ENCODE data around the gene TRRAP.

TRRAP gene

DNA sequence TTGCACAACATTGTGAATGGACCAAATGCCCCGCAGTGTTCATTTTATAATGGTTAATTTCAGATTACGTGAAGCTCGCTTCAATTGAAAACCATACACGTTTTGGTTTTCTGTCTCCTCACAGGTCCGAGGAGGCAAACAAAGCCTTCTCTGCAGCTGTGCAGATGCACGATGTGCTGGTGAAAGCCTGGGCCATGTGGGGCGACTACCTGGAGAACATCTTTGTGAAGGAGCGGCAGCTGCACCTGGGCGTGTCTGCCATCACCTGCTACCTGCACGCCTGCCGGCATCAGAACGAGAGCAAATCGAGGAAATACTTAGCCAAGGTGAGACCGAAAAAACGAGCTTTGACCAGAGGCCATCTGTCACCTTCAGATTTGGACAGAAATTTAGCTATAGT, 110.3 kb downstream of the TRRAP start:
- DNase-seq (ENCODE audit: low read depth in 2 of 2): no peak

DNA sequence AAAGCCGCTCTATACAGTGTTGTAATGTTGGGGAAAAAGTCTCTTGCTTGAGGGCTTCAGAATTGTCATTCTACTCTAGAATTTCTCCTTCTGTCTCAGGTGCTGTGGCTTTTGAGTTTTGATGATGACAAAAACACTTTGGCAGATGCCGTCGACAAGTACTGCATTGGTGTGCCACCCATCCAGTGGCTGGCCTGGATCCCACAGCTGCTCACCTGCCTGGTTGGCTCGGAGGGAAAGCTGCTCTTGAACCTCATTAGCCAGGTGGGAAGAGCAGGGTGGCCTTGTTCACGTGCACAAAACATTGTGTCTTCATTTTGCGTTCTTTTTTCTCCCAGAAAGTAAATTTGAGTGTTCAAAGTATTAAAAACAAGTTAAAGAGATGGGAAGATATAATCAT, 112.0 kb downstream of the TRRAP start:
- no peak for DNase-seq (ENCODE audit: low read depth in 2 of 2)

DNA sequence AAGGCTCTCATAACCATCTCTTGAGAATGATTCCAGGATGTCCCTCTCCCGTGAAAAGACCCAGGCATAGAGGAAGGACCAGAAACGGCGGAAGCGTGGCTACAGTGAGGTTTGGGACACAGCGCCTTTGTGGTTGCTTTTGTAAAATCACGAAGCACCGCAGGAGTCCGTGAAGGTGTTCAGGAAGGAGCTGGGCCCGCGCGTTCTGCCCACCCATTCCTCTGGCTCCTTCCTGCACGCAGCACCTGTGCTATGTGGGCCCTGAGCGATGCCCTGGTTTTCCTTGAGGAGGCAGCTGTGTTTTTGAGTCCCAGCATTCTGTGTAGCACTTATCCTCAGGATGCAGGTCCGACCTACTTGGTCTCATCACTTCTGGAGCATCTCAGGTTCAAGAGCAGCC, 112.8 kb downstream of the TRRAP start:
- DNase-seq (ENCODE audit: low read depth in 2 of 2): no peak

DNA sequence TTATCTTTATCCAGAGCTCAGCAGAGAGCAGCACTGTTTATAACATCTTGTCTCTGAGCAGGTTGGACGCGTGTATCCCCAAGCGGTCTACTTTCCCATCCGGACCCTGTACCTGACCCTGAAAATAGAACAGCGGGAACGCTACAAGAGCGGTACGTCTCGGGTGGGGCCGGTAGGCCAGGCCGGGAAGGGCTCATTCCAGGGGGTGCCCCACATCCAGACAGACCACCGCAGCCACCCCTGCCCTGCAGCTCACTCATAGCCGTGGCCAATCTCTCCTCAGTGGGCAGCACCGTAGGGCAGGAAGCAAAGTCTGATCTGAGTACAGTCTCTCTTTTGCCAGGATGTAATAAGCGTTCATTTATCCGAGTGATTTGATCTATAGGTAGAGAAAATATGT, 113.7 kb downstream of the TRRAP start:
- no peak for DNase-seq (ENCODE audit: low read depth in 2 of 2)

DNA sequence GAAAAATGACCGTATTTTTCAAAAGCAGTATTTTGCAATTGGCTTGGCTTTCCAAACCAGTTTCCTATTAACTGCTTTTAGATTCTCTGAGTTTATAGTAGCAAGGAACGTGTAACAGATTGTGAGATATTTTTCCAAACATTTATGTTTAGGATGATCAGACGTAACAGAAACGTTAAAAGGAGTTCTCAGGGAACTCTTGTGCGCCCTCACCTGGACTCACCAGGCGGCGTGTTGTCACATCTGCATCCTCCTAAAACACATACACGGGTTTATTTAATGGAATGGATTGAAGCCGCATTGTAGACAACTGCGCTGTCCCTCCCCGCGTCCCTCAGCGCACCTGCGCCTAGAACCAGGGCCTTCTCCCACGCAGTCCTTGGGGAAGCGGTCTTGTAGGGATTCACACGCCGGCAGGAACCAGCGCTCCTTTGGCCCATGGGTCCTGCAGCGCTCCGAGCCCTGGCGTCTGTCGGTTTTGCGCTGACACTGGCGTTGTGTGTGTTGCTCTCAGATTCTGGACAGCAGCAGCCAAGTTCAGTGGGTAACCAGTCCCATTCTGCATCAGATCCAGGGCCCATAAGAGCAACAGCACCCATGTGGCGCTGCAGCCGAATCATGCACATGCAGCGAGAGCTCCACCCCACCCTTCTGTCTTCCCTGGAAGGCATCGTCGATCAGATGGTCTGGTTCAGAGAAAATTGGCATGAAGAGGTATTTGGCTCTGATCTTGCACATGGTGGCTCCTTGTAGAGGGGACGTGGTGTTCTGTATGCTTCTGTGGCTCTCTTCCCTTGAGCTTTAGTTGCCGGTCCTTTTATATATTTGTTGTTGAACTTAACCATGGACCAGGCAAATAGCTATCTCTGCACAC, 114.9 kb downstream of the TRRAP start:
- no peak for DNase-seq (ENCODE audit: low read depth in 2 of 2)

DNA sequence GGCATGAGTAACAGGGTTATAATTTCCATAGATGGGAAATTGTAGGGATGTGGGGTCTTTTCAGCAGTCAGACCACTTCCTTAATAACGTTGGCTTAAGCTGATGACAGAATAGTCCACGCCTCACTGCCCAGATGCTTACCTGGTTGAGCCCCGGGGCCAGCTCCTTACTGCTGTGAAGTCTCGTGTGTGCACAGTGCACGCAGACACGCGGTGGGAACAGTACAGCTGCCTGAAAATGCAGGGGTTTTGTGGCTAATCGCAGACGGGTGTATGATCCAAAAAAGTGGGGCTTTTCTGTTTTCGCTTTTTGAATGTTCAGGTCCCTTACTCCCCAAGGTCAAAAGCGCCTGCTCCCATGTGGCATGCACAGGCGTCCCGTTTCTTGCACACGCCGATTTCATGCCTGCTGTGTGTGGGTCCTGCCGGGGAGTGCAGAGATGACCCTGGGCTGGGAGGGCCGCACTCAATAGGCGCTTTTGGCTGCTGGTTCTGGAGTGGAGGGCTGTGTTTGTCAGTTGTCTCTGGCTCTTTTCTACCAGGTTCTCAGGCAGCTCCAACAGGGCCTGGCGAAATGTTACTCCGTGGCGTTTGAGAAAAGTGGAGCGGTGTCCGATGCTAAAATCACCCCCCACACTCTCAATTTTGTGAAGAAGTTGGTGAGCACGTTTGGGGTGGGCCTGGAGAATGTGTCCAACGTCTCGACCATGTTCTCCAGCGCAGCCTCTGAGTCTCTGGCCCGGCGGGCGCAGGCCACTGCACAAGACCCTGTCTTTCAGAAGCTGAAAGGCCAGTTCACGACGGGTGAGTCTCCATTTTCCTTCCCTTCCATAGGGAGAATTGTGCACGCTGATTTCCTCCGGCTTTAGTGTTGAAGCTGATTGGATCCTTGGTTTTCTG, 116.0 kb downstream of the TRRAP start:
- no peak for DNase-seq (ENCODE audit: low read depth in 2 of 2)

DNA sequence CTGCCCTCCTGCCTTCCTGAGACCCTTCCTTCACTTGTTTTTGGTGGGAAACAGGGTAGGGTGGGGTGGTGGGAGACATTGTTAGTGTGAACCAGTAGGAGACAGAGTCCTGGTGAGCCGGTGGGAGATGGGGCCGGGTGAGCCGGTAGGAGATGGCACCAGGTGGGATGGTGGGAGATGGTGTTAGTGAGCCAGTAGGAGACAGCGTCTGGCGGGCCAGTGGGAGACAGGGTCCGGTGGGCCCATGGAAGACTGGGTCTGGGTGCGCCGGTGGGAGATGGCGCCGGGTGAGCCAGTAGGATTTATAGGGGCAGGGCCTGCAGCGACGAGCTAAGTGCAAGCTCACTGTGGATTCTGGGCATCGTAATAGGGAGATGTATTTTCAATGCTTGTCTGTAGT, 116.8 kb downstream of the TRRAP start:
- DNase-seq (ENCODE audit: low read depth in 2 of 2): no peak

DNA sequence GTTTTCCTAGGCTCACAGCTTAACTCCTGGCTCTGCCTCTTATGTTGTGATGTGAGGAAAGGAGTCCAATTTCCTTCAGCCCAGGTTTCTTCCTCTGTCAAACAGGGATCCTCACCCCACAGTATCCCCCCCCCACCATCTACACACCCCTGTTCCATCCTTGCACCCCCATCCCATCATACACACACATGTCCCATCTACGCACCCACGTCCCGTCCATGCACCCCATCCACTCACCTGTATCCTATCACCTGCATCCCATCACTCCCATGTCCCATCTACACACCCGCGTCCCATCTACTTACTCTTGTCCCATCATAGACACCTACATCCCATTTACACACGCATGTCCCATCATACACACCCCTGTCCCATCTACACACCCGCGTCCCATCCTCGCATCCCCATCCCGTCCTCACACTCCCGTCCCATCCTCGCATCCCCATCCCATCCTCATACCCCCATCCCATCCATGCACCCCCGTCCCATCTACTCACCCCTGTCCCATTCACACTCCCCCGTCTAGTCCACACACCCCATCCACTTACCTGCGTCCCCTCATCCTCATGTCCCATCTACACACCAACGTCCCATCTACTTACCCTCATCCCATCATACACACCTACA, 117.3 kb downstream of the TRRAP start:
- no peak for DNase-seq (ENCODE audit: low read depth in 2 of 2)

DNA sequence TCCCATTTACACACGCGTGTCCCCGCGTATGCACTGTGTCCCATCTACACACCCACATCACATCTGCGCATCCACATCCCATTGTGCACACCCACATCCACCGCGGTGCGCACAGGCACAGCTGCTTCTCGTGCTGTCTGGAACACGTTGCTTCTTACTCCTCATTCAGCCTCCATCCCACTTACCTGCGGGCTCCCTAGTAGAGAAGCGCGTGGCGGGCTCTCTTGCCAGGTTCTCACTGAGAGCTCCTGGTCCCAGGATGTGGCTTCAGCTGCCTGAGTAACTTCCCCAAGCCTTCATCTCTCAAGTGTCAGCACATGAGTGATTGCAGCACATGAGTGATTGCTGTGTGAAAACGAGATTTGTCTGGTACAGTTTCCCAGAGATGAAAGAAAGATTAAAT, 117.8 kb downstream of the TRRAP start:
- no peak for DNase-seq (ENCODE audit: low read depth in 2 of 2)

DNA sequence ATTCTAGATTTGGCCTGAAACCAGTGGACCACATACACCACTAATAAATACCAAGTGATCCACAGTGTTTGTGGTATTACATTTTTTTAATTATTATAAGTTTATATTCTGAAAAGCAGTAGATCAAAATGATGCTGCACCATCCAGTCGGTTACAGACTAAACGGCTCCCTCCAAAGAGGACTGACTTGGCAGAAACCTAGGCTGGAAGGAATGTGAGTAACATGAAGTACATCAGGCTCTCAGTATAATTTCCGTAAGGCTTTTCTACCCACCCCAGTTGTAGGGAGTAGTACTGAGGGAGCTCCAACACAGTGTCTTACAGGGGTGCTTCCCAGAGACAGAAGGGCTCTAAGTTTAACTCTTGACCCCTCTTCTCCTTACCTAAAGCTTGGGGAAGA, 119.5 kb downstream of the TRRAP start:
- DNase-seq (ENCODE audit: low read depth in 2 of 2): no peak

DNA sequence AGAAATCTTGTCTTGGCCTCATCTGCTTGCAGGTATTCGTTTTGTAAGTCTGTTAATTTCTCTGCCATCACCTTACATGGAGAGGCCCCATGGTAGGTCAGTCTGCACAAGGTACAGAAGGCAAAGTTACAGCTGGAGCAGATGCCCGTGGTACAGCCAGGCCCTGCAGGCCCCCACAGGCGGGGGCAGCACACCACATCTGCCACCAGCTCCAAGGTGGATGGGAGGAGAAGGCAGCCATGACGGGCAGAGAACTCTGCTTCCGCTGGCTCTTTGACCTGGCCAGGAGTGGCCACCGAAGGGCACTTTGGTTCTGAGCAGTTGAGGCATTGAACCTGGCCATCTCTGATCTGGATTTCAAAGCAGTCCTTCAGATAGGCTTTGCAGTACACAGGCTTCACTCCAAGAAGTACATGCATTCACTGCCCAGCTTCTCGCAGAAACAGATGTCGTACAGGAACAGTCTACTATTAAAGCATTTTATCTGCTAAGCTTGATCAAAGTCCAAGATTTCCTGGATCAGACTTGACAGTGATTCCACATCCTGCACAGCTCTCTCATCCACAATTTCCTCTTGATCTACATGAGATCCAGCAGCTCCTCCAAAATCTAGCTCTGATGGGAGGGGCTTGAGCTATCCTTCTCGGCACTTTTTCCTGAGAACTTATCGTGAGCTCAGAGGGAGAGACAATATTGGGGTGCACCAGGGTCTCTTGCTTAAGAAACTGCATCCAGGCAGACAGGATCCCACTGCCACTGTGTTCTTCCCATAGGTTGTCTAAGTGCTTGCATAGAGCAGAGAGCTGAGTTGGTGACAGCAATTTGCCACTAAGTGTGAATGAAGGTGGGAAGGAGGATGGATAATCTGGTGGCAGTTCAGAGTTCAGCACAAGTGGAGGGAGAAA, 120.7 kb downstream of the TRRAP start:
- no peak for DNase-seq (ENCODE audit: low read depth in 2 of 2)

DNA sequence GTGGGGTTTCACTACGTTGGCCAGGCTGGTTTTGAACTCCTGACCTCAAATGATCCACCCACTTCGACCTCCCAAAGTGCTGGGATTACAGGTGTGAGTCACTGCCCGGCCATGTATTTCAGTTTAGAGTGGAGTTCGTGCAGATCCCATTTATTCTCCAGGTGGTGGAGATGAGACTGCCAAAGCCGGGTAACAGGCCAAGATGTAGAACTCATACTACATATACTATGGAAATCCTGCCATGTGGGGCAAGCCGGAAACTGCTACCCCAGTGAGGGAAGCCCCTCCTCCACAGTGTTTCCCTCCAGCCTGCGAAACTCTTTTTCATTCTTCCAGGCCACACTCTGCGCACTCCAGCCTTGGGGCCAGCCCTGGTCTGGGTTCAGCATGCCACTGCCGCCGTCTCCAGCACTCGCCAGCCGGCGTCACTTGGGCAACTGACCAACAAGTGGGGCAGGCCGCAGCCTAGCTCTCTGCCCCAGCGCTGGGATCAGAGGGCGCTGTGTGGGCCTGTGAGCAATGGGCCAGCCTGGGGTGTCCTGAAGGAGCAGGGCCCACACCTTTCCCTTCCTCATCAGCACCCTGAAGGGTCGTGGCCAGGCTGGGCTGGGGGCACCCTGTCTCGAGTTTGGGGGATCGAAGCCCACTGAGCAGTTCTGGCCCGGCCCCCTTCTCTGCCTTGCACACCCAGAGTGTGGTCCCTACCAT, 122.0 kb downstream of the TRRAP start:
- no peak for DNase-seq (ENCODE audit: low read depth in 2 of 2)

DNA sequence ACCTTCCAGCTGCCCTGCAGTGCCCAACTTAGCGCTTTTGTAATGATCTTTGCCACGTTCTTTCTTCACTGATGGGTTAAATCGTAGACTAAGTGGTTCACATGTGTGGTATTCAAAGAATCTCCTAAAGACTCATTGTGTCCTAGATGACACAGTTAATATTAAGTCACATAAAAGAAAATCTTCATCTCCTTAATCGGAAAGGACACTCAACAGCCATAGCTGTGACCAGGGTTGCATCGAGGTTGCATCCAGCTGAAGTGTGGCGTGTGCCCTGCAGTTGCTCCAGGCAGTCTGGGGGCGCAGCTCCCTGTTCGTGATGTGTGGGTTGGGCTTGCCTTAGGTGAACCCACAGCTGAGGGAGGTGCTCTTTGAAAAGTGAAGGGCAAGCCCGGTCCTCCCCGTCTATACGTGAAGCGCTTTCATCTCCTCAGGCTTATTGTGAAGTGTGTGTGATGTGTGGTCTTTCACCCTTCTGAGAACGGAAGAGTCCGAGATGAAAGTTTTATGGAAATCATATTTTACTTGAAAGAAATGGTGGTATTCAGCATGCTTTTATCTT, 122.7 kb downstream of the TRRAP start:
- DNase-seq (ENCODE audit: low read depth in 2 of 2): no peak

DNA sequence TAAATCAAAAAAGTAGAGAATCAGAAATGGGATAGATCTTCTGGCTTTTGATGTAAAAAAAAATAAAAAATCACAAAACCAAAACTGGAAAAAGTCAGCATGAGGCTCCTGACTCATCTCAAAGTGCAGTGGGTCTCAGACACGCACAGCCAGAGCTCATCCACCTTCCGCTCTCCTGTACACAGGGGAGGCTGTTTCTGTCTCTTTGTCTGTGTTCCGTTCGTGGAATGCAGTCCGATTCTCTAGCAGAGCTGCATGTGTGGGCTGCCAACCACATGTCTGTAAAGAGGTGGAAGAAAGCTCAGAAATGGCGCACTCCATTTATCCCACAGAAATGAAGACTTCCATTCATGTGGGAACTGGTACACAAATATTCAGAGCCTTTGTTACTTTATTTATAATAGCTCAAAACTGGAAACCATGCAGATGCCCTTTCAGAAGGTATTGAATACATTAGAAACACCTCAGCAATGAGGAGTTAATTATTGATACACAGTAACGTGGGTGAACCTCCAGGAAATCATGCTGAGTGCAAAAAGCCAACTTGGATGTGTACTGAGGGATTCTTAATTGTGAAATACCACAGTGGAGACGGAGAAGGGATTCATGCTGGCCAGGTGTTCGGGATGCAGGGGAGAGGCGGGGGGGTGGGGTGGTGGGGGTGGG, 123.3 kb downstream of the TRRAP start:
- DNase-seq (ENCODE audit: low read depth in 2 of 2): no peak

DNA sequence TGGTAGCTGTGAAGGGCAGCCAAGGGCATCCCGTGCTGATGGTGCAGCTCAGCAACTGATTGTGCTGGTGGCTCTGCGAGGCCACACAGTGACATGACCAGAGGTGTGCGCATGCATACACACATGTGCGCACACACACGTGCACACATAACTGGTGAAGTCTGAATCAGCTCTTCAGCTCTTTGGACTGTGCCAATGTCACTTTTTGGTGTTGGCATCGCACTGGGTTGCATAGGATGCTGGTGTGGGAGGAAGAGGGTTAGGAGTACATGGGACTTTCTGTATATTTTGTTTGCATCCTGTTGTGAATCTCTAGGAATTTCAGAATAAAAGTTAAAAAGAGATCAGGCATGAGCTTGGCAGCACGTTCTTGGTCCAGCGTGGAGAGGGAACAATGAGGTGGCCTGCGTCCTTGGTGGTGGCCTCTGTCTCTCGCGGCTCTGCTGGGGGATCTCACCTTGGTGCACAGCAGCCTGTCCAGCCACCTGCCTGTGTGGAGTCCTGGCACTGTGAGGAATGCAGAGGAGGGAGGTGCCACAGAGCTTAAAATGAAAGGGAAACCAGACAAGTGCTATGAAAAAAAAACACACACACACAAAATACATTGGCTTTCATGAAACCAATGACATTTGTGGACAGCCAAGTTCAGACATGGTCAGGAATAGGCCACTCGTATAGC, 124.0 kb downstream of the TRRAP start:
- DNase-seq (ENCODE audit: low read depth in 2 of 2): no peak

DNA sequence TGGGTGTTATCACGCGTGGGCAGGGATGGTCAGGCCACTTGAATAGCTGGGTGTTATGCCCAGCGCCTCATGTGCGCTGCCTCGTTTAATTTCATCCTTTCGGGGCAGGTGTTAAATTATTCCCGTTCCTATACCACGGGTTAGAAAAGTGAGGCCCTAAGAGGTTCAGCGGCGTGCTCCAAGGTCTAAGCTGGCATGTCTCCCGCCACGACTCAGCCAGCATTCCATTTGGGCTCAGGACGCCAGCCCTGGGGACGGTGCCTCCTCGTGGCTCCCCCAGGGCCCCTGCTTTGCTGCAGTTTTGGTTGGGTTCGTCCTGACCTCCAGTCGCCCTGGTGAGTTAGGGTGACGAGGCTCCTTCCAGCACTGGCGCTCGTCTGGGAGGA, 124.5 kb downstream of the TRRAP start:
- no peak for DNase-seq (ENCODE audit: low read depth in 2 of 2)

DNA sequence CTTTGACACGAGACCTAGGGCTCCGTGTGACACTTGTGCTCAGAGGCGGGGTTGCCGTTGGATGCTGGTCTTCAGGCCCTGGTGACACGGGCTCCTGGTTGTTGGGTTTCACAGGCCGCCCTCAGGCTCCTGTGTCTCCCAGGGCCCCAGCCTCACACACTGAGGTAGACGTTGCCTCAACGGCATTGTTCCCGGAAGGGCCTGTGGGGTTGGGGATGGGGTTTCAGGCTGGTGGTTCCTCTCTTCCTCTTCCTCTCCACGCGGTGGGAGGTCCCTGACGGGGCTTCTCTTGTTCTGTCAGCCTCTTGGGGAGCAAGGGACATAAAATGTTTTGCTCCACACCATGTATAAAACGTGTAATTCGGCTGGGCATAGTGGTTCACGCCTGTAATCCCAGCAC, 125.1 kb downstream of the TRRAP start:
- no peak for DNase-seq (ENCODE audit: low read depth in 2 of 2)

DNA sequence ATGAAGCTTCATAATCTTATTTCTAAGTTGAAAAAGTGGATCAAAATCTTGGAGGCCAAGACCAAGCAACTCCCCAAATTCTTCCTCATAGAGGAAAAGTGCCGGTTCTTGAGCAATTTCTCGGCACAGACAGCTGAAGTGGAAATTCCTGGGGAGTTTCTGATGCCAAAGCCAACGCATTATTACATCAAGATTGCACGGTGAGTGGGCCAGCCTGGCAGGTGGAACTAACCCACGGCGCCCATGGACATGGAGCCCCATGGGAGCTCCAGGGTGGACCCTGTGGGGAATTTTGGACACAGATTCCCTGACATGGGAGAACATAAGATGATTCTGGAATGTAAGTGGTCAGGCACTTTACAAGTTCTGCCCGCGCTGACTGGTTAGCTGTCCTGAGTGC, 125.9 kb downstream of the TRRAP start:
- DNase-seq (ENCODE audit: low read depth in 2 of 2): no peak

DNA sequence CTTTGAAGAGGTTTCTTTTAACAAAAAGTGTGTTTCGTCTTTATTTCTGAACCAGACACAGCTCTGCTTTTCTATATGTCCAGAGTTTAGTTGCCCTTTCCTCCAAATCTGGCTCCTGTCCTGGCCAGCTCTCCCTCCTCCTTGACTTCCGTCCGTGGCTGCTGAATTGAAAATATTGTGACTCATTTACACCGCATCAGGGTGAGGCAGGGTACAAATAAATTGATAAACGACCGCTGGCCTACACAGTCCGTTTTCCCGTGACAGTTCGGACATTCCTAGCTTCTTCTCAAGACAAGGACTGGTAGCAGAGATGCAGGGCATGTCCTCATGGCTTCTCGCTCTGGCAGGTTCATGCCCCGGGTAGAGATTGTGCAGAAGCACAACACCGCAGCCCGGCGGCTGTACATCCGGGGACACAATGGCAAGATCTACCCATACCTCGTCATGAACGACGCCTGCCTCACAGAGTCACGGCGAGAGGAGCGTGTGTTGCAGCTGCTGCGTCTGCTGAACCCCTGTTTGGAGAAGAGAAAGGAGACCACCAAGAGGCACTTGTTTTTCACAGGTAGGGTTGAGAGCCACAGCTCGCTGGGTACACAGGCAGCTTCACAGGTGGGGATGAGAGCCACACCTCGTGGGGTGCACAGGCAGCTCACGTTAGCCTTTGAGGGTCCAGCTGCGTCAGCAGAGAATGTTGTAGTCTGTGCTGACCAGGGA, 126.6 kb downstream of the TRRAP start:
- DNase-seq (ENCODE audit: low read depth in 2 of 2): no peak
